ENCODE measurements around the gene MAT1A. TPM values are rescaled to one million over a fixed set of nuclear protein-coding genes. Genes with fewer than 3 reads are reported as not detected.

MAT1A gene
- total RNA-seq, 1 experiment from 2014 or later = 1.6 TPM

GRCh38 chr10:80280071-80280800 is 9.2 kb downstream of the MAT1A start:
- TF ChIP-seq EGR1 (IDR thresholded peaks at IDR 0.05; ENCODE audit: low read depth) (no peak), SRF (IDR thresholded peaks at IDR 0.05; ENCODE audit: low read depth) (no peak), SIN3A (IDR thresholded peaks at IDR 0.05; ENCODE audit: low read depth) (no peak), ZNF274 (IDR thresholded peaks at IDR 0.05; ENCODE audit: low read depth, low read length) (no peak), EZH2phosphoT487 (IDR thresholded peaks at IDR 0.05; ENCODE audit: borderline replicate concordance) (no peak), POLR2A (IDR thresholded peaks at IDR 0.05; ENCODE audit: borderline replicate concordance, extremely low read depth, insufficient read depth, insufficient read length) (no peak), CEBPB (IDR thresholded peaks at IDR 0.05; ENCODE audit: low read depth) (no peak), ZFX (IDR thresholded peaks at IDR 0.05) (no peak), SP1 (IDR thresholded peaks at IDR 0.05; ENCODE audit: low read depth) (no peak), FOSL1 (IDR thresholded peaks at IDR 0.05; ENCODE audit: low read depth) (no peak), JUND (IDR thresholded peaks at IDR 0.05) (no peak), TCF7L2 (IDR thresholded peaks at IDR 0.05; ENCODE audit: borderline replicate concordance, extremely low read depth, insufficient read depth, insufficient read length) (no peak), EZH2 (IDR thresholded peaks at IDR 0.05) (no peak), ZBTB33 (IDR thresholded peaks at IDR 0.05; ENCODE audit: extremely low read depth, insufficient replicate concordance, low read length) (no peak)
- no peaks in the 10 kb centered on the region for H3K9me3 ChIP-seq (ENCODE audit: control insufficient read depth in 1 of 2, insufficient read depth in 1 of 2, low read depth in 1 of 2, low read length in 2 of 2)
- H3K27ac ChIP-seq (ENCODE audit: low read depth, low read length) = no peak overlapping the region
- H3K79me2 ChIP-seq (ENCODE audit: insufficient read depth, low read length) = no peaks in the 10 kb centered on the region
- no peak overlapping the region for H3K4me3 ChIP-seq (replicated peaks in 1 of 2; ENCODE audit: low read depth in 1 of 2, low read length in 2 of 2)
- no peaks in the 10 kb centered on the region for H3K9me2 ChIP-seq (ENCODE audit: insufficient read depth)
- H3K4me2 ChIP-seq (ENCODE audit: low read length) = no peak overlapping the region
- no peak overlapping the region for H2AFZ ChIP-seq (ENCODE audit: low read depth, low read length, poor library complexity, severe bottlenecking)
- no peaks in the 10 kb centered on the region for H4K20me1 ChIP-seq (ENCODE audit: insufficient read depth)
- no TSS peak for BruUV-seq (replicated peaks)
- ATAC-seq (no peak), DNase-seq (ENCODE audit: low read depth, low spot score) (no peak)
- no peaks in the 10 kb centered on the region for H3K4me1 ChIP-seq (ENCODE audit: control insufficient read depth in 1 of 2, insufficient read depth in 2 of 2, low read length in 2 of 2)
- H3K27me3 ChIP-seq (ENCODE audit: insufficient read depth, low read length) = no peaks in the 10 kb centered on the region
- intact Hi-C loops (cut with micrococcal nuclease) = no loop called here
- no peak overlapping the region for H3K9ac ChIP-seq (ENCODE audit: low read length)
- H3K36me3 ChIP-seq (ENCODE audit: control insufficient read depth in 1 of 2, insufficient read depth in 2 of 2, low read length in 2 of 2) = no peaks in the 10 kb centered on the region
- RAD21 ChIA-PET (ENCODE audit: low non-redundant PET in 1 of 2, low total read pairs in 2 of 2, uncharacterized antibody in 2 of 2, unreplicated experiment in 2 of 2) = no interaction called here
- CTCF ChIA-PET = no interaction called here
- POLR2A ChIA-PET = no interaction called here
